MM.1S (cell line): Measurements from ENCODE around the gene SLC30A5.

Source experiments
- CTCF ChIP-seq: fragments of 300-600 bp; sonication (generic); IDR thresholded peaks from 2 replicates; pipeline ENCODE4 v1.5.1; 2016; ENCODE audit warnings: antibody characterized with exemption, low read length, mixed read lengths
- EZH2 ChIP-seq: fragments of 300-600 bp; sonication (generic); optimal IDR thresholded peaks from 2 replicates; pipeline ENCODE3; 2017; ENCODE audit warnings: low read depth, mild to moderate bottlenecking, antibody characterized with exemption, low read length, mixed read lengths

- TF ChIP-seq CTCF (no peak), EZH2 (no peak)
Observed at GRCh38 chr5:69099302-69099701, 5.5 kb downstream of the SLC30A5 start.
